Neural cell (in vitro differentiated cells): ENCODE results near the gene KIF14. TPM values are rescaled to one million over a fixed set of nuclear protein-coding genes. Genes with fewer than 3 reads are reported as not detected.

Experiments
- H2AFZ ChIP-seq: fragments of 200-600, 300-800 bp; sonication (generic), shearing (Covaris generic); 2 replicates; pipeline ENCODE4 v1.6.0; 2014; ENCODE audit warnings: low read depth, mild to moderate bottlenecking, antibody characterized with exemption, low read length, moderate library complexity
- H3F3A ChIP-seq: fragments of 200-600 bp; shearing (Covaris generic); 2 replicates; pipeline ENCODE4 v1.6.1; 2016; ENCODE audit warnings: mild to moderate bottlenecking, moderate library complexity, mixed read lengths, antibody characterized with exemption, low read length; ENCODE audit not compliant: insufficient read depth, poor library complexity, severe bottlenecking
- H3K27ac ChIP-seq: fragments of 200-600, 300-800 bp; sonication (generic), shearing (Covaris generic); 2 replicates; pipeline ENCODE4 v1.5.1; 2014; ENCODE audit warnings: mild to moderate bottlenecking, low read length, moderate library complexity
- H3K27me3 ChIP-seq: fragments of 300-800, 200-600 bp; sonication (generic), shearing (Covaris generic); 2 replicates; pipeline ENCODE4 v1.6.0; 2014; ENCODE audit warnings: mild to moderate bottlenecking, low read depth, low read length, moderate library complexity; ENCODE audit not compliant: insufficient read depth
- H3K36me3 ChIP-seq: fragments of 300-800, 200-600 bp; sonication (generic), shearing (Covaris generic); 2 replicates; pipeline ENCODE4 v1.5.1; 2014; ENCODE audit warnings: mild to moderate bottlenecking, antibody characterized with exemption, low read length, moderate library complexity; ENCODE audit not compliant: insufficient read depth
- H3K4me2 ChIP-seq: fragments of 300-800, 200-600 bp; sonication (generic), shearing (Covaris generic); 2 replicates; pipeline ENCODE4 v1.6.0; 2014; ENCODE audit warnings: mild to moderate bottlenecking, low read length
- H3K4me3 ChIP-seq: fragments of 300-800, 200-600 bp; sonication (generic), shearing (Covaris generic); 2 replicates; pipeline ENCODE4 v1.5.1; 2014; ENCODE audit warnings: mild to moderate bottlenecking, low read length, moderate library complexity
- H3K79me2 ChIP-seq: fragments of 200-600 bp; shearing (Covaris generic); replicated peaks from 2 replicates; pipeline ENCODE4 v1.6.0; 2014; ENCODE audit warnings: mild to moderate bottlenecking, low read length, moderate library complexity; ENCODE audit not compliant: insufficient read depth
- H3K9ac ChIP-seq: fragments of 300-800, 200-600 bp; sonication (generic), shearing (Covaris generic); 2 replicates; pipeline ENCODE4 v1.6.1; 2016; ENCODE audit warnings: mild to moderate bottlenecking, low read length, mixed read lengths
- H3K9me2 ChIP-seq: fragments of 200-600 bp; shearing (Covaris generic); 2 replicates; pipeline ENCODE4 v1.6.1; 2016; ENCODE audit warnings: mild to moderate bottlenecking, low read length, mixed read lengths; ENCODE audit not compliant: insufficient read depth
- H3K9me3 ChIP-seq: fragments of 200-600, 300-800 bp; sonication (generic), shearing (Covaris generic); 2 replicates; pipeline ENCODE4 v1.6.1; 2016; ENCODE audit warnings: mild to moderate bottlenecking, mixed run types, low read length, moderate library complexity, mixed read lengths
- H4K20me1 ChIP-seq: fragments of 200-600 bp; shearing (Covaris generic); 2 replicates; pipeline ENCODE4 v1.6.1; 2016; ENCODE audit warnings: mild to moderate bottlenecking, mixed run types; ENCODE audit not compliant: insufficient read depth
- CTCF ChIP-seq: fragments of 450-650 bp; IDR thresholded peaks from 2 replicates; pipeline ENCODE4 v1.5.1; 2014; ENCODE audit warnings: antibody characterized with exemption, mild to moderate bottlenecking, moderate library complexity; ENCODE audit not compliant: poor library complexity, severe bottlenecking
- EP300 ChIP-seq: fragments of 450-650 bp; conservative IDR thresholded peaks from 2 replicates; pipeline ENCODE4 v1.6.1; 2014; ENCODE audit warnings: antibody characterized with exemption, mild to moderate bottlenecking, moderate library complexity; ENCODE audit not compliant: poor library complexity, severe bottlenecking
- EZH2 ChIP-seq: fragments of 200-600, 300-800 bp; shearing (Covaris generic), sonication (generic); IDR thresholded peaks from 2 replicates; pipeline ENCODE4 v1.6.1; 2014; ENCODE audit warnings: antibody characterized with exemption, low read length, borderline replicate concordance, mild to moderate bottlenecking; ENCODE audit not compliant: insufficient read depth, poor library complexity, severe bottlenecking
- MXI1 ChIP-seq: fragments of 450-650 bp; conservative IDR thresholded peaks from 2 replicates; pipeline ENCODE4 v1.6.1; 2014; ENCODE audit warnings: antibody characterized with exemption, mild to moderate bottlenecking; ENCODE audit not compliant: poor library complexity, severe bottlenecking
- POLR2AphosphoS5 ChIP-seq: IDR thresholded peaks from 2 replicates; pipeline ENCODE4 v1.6.1; 2012
- RAD21 ChIP-seq: fragments of 450-650 bp; conservative IDR thresholded peaks from 2 replicates; pipeline ENCODE4 v1.6.1; 2014; ENCODE audit warnings: antibody characterized with exemption, mild to moderate bottlenecking, moderate library complexity
- REST ChIP-seq: IDR thresholded peaks from 2 replicates; pipeline ENCODE4 v1.6.1; 2012; ENCODE audit warnings: borderline replicate concordance
- SMC3 ChIP-seq: fragments of 450-650 bp; conservative IDR thresholded peaks from 2 replicates; pipeline ENCODE4 v1.6.1; 2014; ENCODE audit warnings: antibody characterized with exemption, mild to moderate bottlenecking, moderate library complexity; ENCODE audit not compliant: poor library complexity
- TAF1 ChIP-seq: IDR thresholded peaks from 2 replicates; pipeline ENCODE4 v1.6.1; 2012; ENCODE audit warnings: low read depth
- polyA plus RNA-seq: library from polyadenylated mRNA; depleted of rRNA; stranded (reverse); fragments of >200 nt; gene quantifications from 2 replicates; pipeline ENCODE4 v1.2.3, GENCODE V29; 2014

Gene KIF14
- polyA plus RNA-seq, 1 donor from 2014 or later: 0.69 TPM

GRCh38 chr1:200602632-200603031 lies 17.9 kb downstream of the KIF14 start:
- no peaks in the 10 kb centered on the region for H3K9me3 ChIP-seq
- H3K4me3 ChIP-seq: no peak overlapping the region
- TF ChIP-seq SMC3 (no peak), RAD21 (no peak), EP300 (no peak), TAF1 (no peak), REST (no peak), EZH2 (no peak), POLR2AphosphoS5 (no peak), CTCF (no peak), MXI1 (no peak)
- no peak overlapping the region for H3K27ac ChIP-seq
- H3F3A ChIP-seq: no peaks in the 10 kb centered on the region
- no peak overlapping the region for H2AFZ ChIP-seq
- H3K27me3 ChIP-seq: no peaks in the 10 kb centered on the region
- H3K9ac ChIP-seq: no peak overlapping the region
- H3K36me3 ChIP-seq: no peaks in the 10 kb centered on the region
- no peaks in the 10 kb centered on the region for H3K9me2 ChIP-seq
- H3K4me2 ChIP-seq: no peak overlapping the region
- H4K20me1 ChIP-seq: no peaks in the 10 kb centered on the region
- H3K79me2 ChIP-seq: no peaks in the 10 kb centered on the region

GRCh38 chr1:200590001-200590400 lies 30.6 kb downstream of the KIF14 start:
- no peaks in the 10 kb centered on the region for H4K20me1 ChIP-seq
- TF ChIP-seq RAD21: no peak
- TF ChIP-seq EZH2: no peak
- TF ChIP-seq TAF1: no peak
- TF ChIP-seq REST: no peak
- TF ChIP-seq MXI1: no peak
- no peak for TF ChIP-seq SMC3
- TF ChIP-seq EP300: no peak
- no peak for TF ChIP-seq CTCF
- TF ChIP-seq POLR2AphosphoS5: no peak

More at GRCh38 chr1:200590001-200590400, 30.6 kb downstream of the KIF14 start:
- Histone ChIP-seq H3K27ac (no peak overlapping the region), H3K9me2 (no peaks in the 10 kb centered on the region), H3K27me3 (no peaks in the 10 kb centered on the region), H3K4me2 (no peak overlapping the region), H3K79me2 (no peaks in the 10 kb centered on the region), H3K4me3 (no peak overlapping the region), H3K9me3 (no peaks in the 10 kb centered on the region), H3K9ac (no peak overlapping the region), H2AFZ (no peak overlapping the region), H3F3A (no peaks in the 10 kb centered on the region), H3K36me3 (no peaks in the 10 kb centered on the region)
